GM18498 (cell line): ENCODE data around the gene THSD7B.
"Not testable (repeated sequence)": the region's sequence is repeated elsewhere in the genome, so short reads cannot be mapped to it uniquely, and the experiment has no call there.

ENCODE experiments used
- ATAC-seq: cut with Tn5 transposase; IDR thresholded peaks from one replicate; pipeline ENCODE4 v1.9.1; 2021; ENCODE audit warnings: mild to moderate bottlenecking, moderate library complexity; ENCODE audit not compliant: unreplicated experiment

THSD7B gene

GRCh38 chr2:137039482-137040152 lies 274.3 kb downstream of the THSD7B start:
- ATAC-seq, result no peak

DNA sequence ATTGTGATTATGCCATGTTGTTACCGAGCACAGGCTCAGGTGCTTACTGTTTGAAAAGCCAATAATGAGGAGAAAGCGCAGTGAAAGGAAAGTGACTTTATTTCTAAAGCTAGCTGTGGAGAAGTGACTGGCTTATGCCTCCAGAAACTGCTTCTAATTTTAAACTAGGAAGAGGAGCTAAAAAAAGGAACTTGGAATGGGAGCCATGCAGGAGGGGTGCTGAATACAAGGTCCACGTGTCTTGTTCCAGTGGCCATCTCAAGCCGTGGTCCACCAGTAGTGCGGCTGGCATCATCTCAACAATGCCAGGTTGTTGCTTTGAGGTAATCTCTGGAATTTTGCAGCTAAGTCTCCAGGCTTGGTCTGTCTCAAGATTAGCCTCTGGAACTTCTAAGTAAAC lies 282.0 kb downstream of the THSD7B start:
- no peak for ATAC-seq

- no peak for ATAC-seq
These were observed 283.1 kb downstream of the THSD7B start for GRCh38 chr2:137048455-137048854.

DNA sequence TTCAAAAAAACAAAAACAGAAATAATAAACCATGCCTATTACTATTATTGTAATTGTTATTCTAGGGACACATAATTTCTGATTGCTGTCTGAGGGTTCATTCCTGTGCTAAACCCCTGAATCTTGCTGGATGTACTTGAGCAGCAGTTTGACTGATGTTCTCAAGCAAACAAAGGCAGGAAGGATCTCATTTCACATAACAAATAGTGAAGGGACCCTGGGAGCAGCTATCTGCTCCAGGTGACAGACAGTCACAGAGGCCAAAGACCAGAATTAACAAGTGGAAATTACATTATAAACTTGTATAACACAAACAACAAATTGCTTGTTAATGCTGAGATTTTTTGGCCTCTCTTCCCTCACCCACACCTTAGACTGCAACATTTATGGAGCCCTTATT lies 284.2 kb downstream of the THSD7B start:
- ATAC-seq, result no peak

DNA sequence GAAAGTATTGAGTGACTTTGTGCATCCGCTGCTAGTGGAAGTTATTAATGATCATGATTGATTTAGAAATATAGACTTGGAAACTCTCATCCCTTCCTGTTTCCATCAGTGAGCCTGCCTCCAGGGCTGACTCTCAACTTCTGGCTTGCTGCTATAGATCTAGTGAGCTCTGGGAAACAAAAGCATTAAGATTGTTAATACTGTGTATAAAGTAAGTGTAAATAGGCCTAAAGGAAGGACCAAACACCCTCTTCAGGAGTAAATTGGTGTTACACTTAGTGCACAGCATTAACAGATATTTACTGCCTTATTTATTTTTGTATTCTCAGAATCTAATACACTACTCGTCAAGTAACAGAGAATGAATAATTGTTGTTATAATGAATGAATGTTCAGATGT lies 285.6 kb downstream of the THSD7B start:
- peak; percentile 44 for ATAC-seq

- ATAC-seq, result no peak
These were observed 286.5 kb downstream of the THSD7B start for GRCh38 chr2:137051778-137052398.

DNA sequence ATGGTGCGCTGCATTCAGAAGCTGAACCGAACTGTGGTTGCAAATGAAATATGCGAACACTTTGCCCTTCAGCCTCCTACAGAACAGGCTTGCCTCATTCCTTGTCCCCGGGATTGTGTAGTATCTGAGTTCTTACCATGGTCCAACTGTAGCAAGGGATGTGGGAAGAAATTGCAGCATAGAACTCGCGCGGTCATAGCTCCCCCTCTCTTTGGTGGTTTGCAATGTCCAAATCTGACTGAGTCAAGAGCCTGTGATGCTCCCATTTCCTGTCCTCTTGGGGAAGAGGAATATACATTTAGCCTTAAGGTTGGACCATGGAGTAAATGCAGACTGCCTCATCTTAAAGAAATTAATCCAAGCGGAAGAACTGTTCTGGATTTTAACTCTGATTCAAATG lies 291.4 kb downstream of the THSD7B start:
- no peak for ATAC-seq

GRCh38 chr2:137076111-137076765 lies 310.9 kb downstream of the THSD7B start:
- not testable (repeated sequence) for ATAC-seq

DNA sequence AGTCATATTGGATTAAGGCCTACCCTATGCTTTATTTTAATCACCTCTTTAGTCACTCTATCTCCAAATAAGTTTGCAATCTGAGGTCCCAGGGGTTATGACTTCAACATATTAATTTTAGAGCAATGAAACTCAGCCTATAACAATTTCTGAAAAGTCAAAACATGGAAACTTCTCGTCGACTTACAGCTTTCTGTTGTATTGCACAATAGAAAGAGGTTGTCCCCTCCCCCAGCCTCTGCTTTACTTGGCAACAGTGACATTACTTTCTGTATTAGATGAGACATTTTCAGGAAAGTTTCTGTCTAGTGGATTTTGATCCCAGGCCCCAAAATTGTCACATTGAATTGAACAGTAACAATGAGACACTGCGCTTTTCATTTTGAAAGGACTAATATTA lies 326.4 kb downstream of the THSD7B start:
- no peak for ATAC-seq

- no peak for ATAC-seq
These were observed 327.8 kb downstream of the THSD7B start for GRCh38 chr2:137093116-137093515.

DNA sequence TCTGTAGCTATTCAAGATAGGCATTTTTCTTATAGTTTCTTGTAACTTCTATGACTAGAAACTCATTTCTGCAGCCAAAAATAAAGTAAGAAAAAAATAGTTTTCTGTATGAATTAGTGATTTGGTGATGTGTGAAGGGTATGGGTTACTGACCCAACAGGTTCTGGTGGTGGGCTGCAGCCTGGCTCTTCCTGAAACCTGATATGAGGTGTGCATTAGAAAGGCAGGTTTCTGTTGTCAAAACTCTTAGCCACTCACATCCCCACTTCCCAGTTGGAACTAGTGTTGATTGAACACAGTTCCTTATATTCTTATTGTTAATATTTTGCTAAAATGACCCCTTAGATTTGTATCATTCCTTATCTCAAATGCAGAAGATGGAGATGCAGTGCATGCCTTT lies 330.8 kb downstream of the THSD7B start:
- no peak for ATAC-seq

- no peak for ATAC-seq
These were observed 331.3 kb downstream of the THSD7B start for GRCh38 chr2:137096693-137097092.

GRCh38 chr2:137101814-137102213 lies 336.5 kb downstream of the THSD7B start:
- ATAC-seq, result not testable (repeated sequence)

GRCh38 chr2:137107904-137108303 lies 342.6 kb downstream of the THSD7B start:
- no peak for ATAC-seq

- no peak for ATAC-seq
These were observed 346.6 kb downstream of the THSD7B start for GRCh38 chr2:137111896-137112295.

GRCh38 chr2:137115081-137115794 lies 349.9 kb downstream of the THSD7B start:
- no peak for ATAC-seq

- ATAC-seq, result no peak
These were observed 350.4 kb downstream of the THSD7B start for GRCh38 chr2:137115795-137116089.

- ATAC-seq, result no peak
These were observed 352.0 kb downstream of the THSD7B start for GRCh38 chr2:137117385-137117784.

- no peak for ATAC-seq
These were observed 352.8 kb downstream of the THSD7B start for GRCh38 chr2:137118140-137118539.

DNA sequence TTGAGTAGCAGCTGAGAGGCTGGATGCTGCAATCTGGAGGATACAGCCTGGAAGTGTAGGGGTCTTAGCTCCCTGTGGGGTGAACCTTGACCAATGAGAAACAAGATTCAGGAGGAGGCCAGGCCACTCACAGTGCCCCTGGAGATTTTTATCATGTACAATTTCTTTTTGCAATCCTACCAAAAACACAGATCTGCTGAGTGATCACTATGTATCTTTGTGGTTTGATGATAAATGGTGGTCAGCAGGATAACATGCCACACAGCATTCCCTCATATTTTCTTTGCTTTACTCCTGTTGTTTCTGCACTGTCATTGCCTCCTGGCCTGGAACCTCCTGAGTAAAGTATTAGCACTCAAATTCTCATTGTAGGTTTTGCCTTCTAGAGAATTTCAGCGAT lies 357.9 kb downstream of the THSD7B start:
- ATAC-seq, result no peak

GRCh38 chr2:137133225-137133624 lies 367.9 kb downstream of the THSD7B start:
- ATAC-seq, result no peak

- no peak for ATAC-seq
These were observed 372.9 kb downstream of the THSD7B start for GRCh38 chr2:137138263-137138662.
